ENCODE data around the gene TMEM81. TPM values are rescaled to one million over a fixed set of nuclear protein-coding genes. Genes with fewer than 3 reads are reported as not detected.

The TMEM81 gene
- total and polyA plus RNA-seq, 2 donors from 2014 or later, result 1.7 to 6.1 TPM

GRCh38 chr1:205052690-205053089 is 31.6 kb downstream of the TMEM81 start:
- intact Hi-C loops (cut with DNase I), result no loop called here
- no peaks in the 10 kb centered on the region for H3K9me3 ChIP-seq (ENCODE audit: control insufficient read depth in 2 of 3, insufficient read depth in 1 of 3, low read length in 3 of 3)
- DNase-seq, result no peak
- no peaks in the 10 kb centered on the region for H3K36me3 ChIP-seq (ENCODE audit: control insufficient read depth in 2 of 3, insufficient read depth in 3 of 3, low read length in 3 of 3)
- H3K9ac ChIP-seq (ENCODE audit: low read length in 3 of 3), result no peak overlapping the region
- no peak overlapping the region for H3K27ac ChIP-seq (ENCODE audit: low read depth in 2 of 2, low read length in 2 of 2)
- no peaks in the 10 kb centered on the region for H3K4me1 ChIP-seq (ENCODE audit: control insufficient read depth in 2 of 3, insufficient read depth in 2 of 3, low read depth in 1 of 3, low read length in 3 of 3)
- no peak overlapping the region for H3K4me3 ChIP-seq (ENCODE audit: low read length in 3 of 3)
- H3K27me3 ChIP-seq (ENCODE audit: control insufficient read depth, insufficient read depth, low read length), result no peaks in the 10 kb centered on the region
- no peak for FAIRE-seq
- no peak for TF ChIP-seq CTCF (IDR thresholded peaks at IDR 0.05; ENCODE audit: borderline replicate concordance, extremely low read depth, insufficient read depth)

GRCh38 chr1:205049479-205049878 is 34.8 kb downstream of the TMEM81 start:
- intact Hi-C loops (cut with DNase I), result no loop called here
- H3K36me3 ChIP-seq (ENCODE audit: control insufficient read depth in 2 of 3, insufficient read depth in 3 of 3, low read length in 3 of 3), result no peaks in the 10 kb centered on the region
- FAIRE-seq (no peak), DNase-seq (no peak)
- H3K9ac ChIP-seq (ENCODE audit: low read length in 3 of 3), result no peak overlapping the region
- H3K4me1 ChIP-seq (ENCODE audit: control insufficient read depth in 2 of 3, insufficient read depth in 2 of 3, low read depth in 1 of 3, low read length in 3 of 3), result no peaks in the 10 kb centered on the region
- no peak overlapping the region for H3K4me3 ChIP-seq (ENCODE audit: low read length in 3 of 3)
- no peaks in the 10 kb centered on the region for H3K9me3 ChIP-seq (ENCODE audit: control insufficient read depth in 2 of 3, insufficient read depth in 1 of 3, low read length in 3 of 3)
- H3K27me3 ChIP-seq (ENCODE audit: control insufficient read depth, insufficient read depth, low read length), result peaks cover 7% of the 10 kb centered on the region
- no peak for TF ChIP-seq CTCF (IDR thresholded peaks at IDR 0.05; ENCODE audit: borderline replicate concordance, extremely low read depth, insufficient read depth)
- H3K27ac ChIP-seq (ENCODE audit: low read depth in 2 of 2, low read length in 2 of 2), result no peak overlapping the region

GRCh38 chr1:205048382-205048781 is 35.9 kb downstream of the TMEM81 start:
- no peak for FAIRE-seq

More at GRCh38 chr1:205048382-205048781, 35.9 kb downstream of the TMEM81 start:
- Histone ChIP-seq H3K27me3 (ENCODE audit: control insufficient read depth, insufficient read depth, low read length) (peaks cover 8% of the 10 kb centered on the region), H3K27ac (ENCODE audit: low read depth in 2 of 2, low read length in 2 of 2) (no peak overlapping the region), H3K9me3 (ENCODE audit: control insufficient read depth in 2 of 3, insufficient read depth in 1 of 3, low read length in 3 of 3) (no peaks in the 10 kb centered on the region), H3K36me3 (ENCODE audit: control insufficient read depth in 2 of 3, insufficient read depth in 3 of 3, low read length in 3 of 3) (no peaks in the 10 kb centered on the region), H3K4me1 (ENCODE audit: control insufficient read depth in 2 of 3, insufficient read depth in 2 of 3, low read depth in 1 of 3, low read length in 3 of 3) (peaks cover 0 to under 1% (median 0%) of the 10 kb centered on the region in 3 donors), H3K9ac (ENCODE audit: low read length in 3 of 3) (no peak overlapping the region), H3K4me3 (ENCODE audit: low read length in 3 of 3) (no peak overlapping the region)
- no peak for DNase-seq
- TF ChIP-seq CTCF (IDR thresholded peaks at IDR 0.05; ENCODE audit: borderline replicate concordance, extremely low read depth, insufficient read depth), result no peak
- intact Hi-C loops (cut with DNase I), result no loop called here
